Measurements from ENCODE around the gene PITPNM3.

GRCh38 chr17:6458460-6458950, 97.8 kb downstream of the PITPNM3 start:
- TF ChIP-seq POLR2A (IDR thresholded peaks at IDR 0.05) (no peak), CTCF (IDR thresholded peaks at IDR 0.05) (no peak)
